Mucosa of stomach (tissue), 1 donor: ENCODE measurements around the gene TP53BP2.
A peak's percentile ranks its signal among the peaks of the same experiment; 100 is the strongest.
"Not testable (repeated sequence)": the region's sequence is repeated elsewhere in the genome, so short reads cannot be mapped to it uniquely, and the experiment has no call there.

ENCODE experiments used
- H3K27me3 ChIP-seq: one replicate; pipeline ENCODE4 v1.7.0; 2013; ENCODE audit warnings: mild to moderate bottlenecking, low read length; ENCODE audit not compliant: control insufficient read depth, insufficient read depth
- H3K36me3 ChIP-seq: one replicate; pipeline ENCODE4 v1.7.0; 2013; ENCODE audit warnings: low read length; ENCODE audit not compliant: control insufficient read depth, insufficient read depth
- H3K4me1 ChIP-seq: one replicate; pipeline ENCODE4 v1.7.0; 2013; ENCODE audit warnings: mild to moderate bottlenecking, low read length; ENCODE audit not compliant: control insufficient read depth, insufficient read depth
- H3K4me3 ChIP-seq: one replicate; pipeline ENCODE4 v1.7.0; 2013; ENCODE audit warnings: low read length
- H3K9ac ChIP-seq: one replicate; pipeline ENCODE4 v1.7.0; 2013; ENCODE audit warnings: mild to moderate bottlenecking, low read length, moderate library complexity
- H3K9me3 ChIP-seq: one replicate; pipeline ENCODE4 v1.7.0; 2013; ENCODE audit warnings: mild to moderate bottlenecking, low read length, moderate library complexity; ENCODE audit not compliant: control insufficient read depth
- donor health status: Pancreatic carcinoma.

Gene TP53BP2

GRCh38 chr1:223739366-223740037 is 106.2 kb downstream of the TP53BP2 start:
- Histone ChIP-seq H3K27me3 (no peaks in the 10 kb centered on the region), H3K9ac (peak overlapping the region; percentile 38), H3K9me3 (no peaks in the 10 kb centered on the region), H3K4me1 (peaks cover 45% of the 10 kb centered on the region), H3K4me3 (no peak overlapping the region), H3K36me3 (no peaks in the 10 kb centered on the region)

- Histone ChIP-seq H3K4me3 (no peak overlapping the region), H3K4me1 (peaks cover 53% of the 10 kb centered on the region), H3K9ac (no peak overlapping the region), H3K9me3 (no peaks in the 10 kb centered on the region), H3K36me3 (no peaks in the 10 kb centered on the region), H3K27me3 (no peaks in the 10 kb centered on the region)
Measured at GRCh38 chr1:223738465-223739365, 107.0 kb downstream of the TP53BP2 start.

GRCh38 chr1:223737342-223737741 is 108.4 kb downstream of the TP53BP2 start:
- Histone ChIP-seq H3K4me3 (no peak overlapping the region), H3K9me3 (no peaks in the 10 kb centered on the region), H3K4me1 (peaks cover 59% of the 10 kb centered on the region), H3K36me3 (no peaks in the 10 kb centered on the region), H3K9ac (no peak overlapping the region), H3K27me3 (no peaks in the 10 kb centered on the region)

DNA sequence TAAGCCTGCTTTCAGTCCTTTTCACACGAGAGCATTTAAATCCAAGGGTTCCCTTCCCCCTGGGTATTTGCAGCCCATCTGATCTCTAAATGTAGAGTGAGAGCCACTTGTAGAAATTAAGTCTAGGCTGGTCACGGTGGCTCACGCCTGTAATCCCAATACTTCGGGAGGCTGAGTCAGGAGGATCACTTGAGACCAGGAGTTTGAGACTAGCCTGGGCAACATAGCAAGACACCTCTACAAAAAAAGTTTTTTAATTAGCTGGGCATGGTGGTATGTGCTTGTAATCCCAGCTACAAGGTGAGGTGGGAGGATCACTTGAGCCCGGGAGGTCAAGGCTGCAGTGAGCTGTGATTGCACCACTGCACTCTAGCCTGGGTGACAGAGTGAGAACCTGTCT is 109.1 kb downstream of the TP53BP2 start:
- not testable (repeated sequence) for H3K27me3 ChIP-seq, H3K36me3 ChIP-seq
- H3K4me1 ChIP-seq: peaks cover 61% of the 10 kb centered on the region

DNA sequence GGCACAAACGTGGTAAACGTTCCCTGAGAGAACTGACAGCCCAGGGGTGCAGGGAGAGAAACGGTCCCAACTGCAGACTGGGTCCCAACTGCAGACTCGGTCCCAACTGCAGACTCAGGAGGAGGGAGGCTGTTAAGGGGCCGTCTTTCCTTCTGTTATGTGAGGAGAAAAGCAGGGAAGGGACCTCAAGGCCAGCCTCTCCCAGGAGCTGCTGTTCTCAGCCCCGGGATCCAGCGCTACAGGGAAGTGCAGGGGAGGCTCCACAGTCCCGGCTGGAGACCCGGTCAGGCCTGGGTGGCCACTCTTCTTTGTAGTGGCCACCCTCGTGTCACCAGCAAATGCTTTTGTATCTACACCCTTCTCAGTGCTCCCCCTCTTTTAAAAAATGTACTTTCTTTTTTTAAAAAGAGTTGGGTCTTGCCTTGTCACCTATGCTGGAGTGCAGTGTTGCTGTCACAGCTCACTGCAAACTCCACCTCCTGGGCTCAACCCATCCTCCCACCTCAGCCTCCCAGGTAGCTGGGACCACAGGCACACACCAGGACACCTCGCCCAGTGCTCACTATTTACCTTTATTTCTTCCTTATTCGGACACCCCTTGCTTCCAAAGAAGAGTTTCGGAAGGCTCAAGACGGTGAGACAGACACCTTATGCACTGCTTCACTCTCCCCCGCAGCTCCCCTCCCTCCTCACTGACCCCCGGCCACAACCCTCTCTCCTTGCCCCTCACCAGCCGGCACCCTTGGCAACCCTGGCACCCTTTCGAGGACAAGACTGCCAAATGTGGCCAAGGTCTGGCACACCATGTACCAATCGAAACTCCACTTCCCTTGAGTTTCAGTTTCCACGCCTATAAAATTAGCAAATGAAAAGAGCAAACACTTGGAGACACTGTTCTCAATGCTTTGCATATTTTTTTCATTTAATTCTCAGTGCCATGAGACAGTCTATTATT is 111.6 kb downstream of the TP53BP2 start:
- H3K36me3 ChIP-seq: no peaks in the 10 kb centered on the region
- H3K9ac ChIP-seq: peak overlapping the region; percentile 42
- H3K27me3 ChIP-seq: no peaks in the 10 kb centered on the region
- H3K9me3 ChIP-seq: no peaks in the 10 kb centered on the region
- H3K4me1 ChIP-seq: peaks cover 63% of the 10 kb centered on the region
- H3K4me3 ChIP-seq: no peak overlapping the region

More for the DNA sequence above, 109.1 kb downstream of the TP53BP2 start:
- H3K9ac ChIP-seq, H3K4me3 ChIP-seq, H3K9me3 ChIP-seq: not testable (repeated sequence)

GRCh38 chr1:223732993-223733798 is 112.6 kb downstream of the TP53BP2 start:
- H3K9ac ChIP-seq: peak overlapping the region; percentile 42
- H3K36me3 ChIP-seq: no peaks in the 10 kb centered on the region
- no peaks in the 10 kb centered on the region for H3K9me3 ChIP-seq
- no peak overlapping the region for H3K4me3 ChIP-seq
- no peaks in the 10 kb centered on the region for H3K27me3 ChIP-seq
- H3K4me1 ChIP-seq: peaks cover 53% of the 10 kb centered on the region

DNA sequence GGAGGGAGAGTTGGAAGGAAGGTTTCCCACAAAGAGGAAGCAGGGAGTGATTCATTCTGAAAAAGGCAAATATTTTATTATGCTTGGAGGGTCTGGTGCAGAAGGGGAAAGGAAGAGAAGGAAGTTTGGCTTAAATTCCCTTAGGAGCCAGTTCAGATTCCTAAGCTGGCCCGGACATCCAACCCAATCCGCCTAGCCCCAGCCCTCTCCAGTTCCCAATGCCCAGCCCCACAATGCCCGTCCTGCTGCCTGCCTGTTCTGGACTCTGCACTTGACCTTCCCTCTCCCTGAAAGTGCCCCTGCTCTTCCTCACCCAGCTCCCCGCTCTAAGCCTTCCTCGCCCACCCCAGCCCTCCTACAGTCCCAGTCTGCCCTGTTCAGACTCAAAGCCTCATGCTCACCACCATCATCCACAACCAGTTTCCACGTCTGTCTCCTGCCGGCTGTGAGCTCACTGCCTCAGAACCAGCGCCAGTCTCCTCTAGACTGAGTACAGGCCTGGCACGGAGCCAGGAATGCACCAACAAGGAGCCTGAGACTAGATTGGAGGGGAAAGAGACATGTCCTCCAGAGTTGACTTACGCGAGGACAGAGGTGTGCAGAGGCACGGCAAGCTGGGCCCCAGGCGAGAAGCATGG is 114.5 kb downstream of the TP53BP2 start:
- Histone ChIP-seq H3K9ac (no peak overlapping the region), H3K27me3 (no peaks in the 10 kb centered on the region), H3K9me3 (no peaks in the 10 kb centered on the region), H3K36me3 (no peaks in the 10 kb centered on the region), H3K4me1 (peaks cover 59% of the 10 kb centered on the region), H3K4me3 (no peak overlapping the region)

- no peaks in the 10 kb centered on the region for H3K36me3 ChIP-seq
- no peak overlapping the region for H3K9ac ChIP-seq
- H3K9me3 ChIP-seq: no peaks in the 10 kb centered on the region
- peaks cover 63% of the 10 kb centered on the region for H3K4me1 ChIP-seq
- H3K27me3 ChIP-seq: no peaks in the 10 kb centered on the region
- no peak overlapping the region for H3K4me3 ChIP-seq
Measured at GRCh38 chr1:223730479-223731132, 115.1 kb downstream of the TP53BP2 start.

DNA sequence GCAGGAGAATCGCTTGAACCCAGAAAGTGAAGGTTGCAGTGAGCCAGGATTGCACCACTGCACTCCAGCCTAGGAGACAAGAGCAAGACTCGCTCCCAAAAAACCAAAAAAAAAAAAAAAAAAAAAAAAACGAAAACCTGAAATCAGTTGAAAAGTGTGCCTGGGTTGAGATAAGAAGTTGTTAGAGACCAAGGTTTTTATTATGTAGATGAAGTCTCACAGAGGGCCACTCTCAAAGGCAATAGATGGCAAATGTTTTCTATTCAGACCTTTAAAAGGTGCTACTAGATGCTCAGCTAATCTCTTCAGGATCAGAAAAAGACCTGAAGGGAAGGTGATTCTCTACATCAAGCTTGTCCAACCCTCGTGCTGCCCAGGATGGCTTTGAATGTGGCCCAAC is 115.8 kb downstream of the TP53BP2 start:
- Histone ChIP-seq H3K27me3 (no peaks in the 10 kb centered on the region), H3K9ac (no peak overlapping the region), H3K36me3 (no peaks in the 10 kb centered on the region), H3K4me3 (no peak overlapping the region), H3K9me3 (no peaks in the 10 kb centered on the region), H3K4me1 (peaks cover 63% of the 10 kb centered on the region)
